GM10248 (cell line): ENCODE measurements around the gene SMAD9.

Experiments used
- CTCF ChIA-PET: fragments of 300-600 bp; sonication (Branson Sonifier 250); formaldehyde crosslinking; extraction: SDS; loops from one replicate; lab custom pipeline; 2021; ENCODE audit warnings: antibody characterized with exemption; lab: Yijun Ruan, JAX
- POLR2A ChIA-PET: fragments of 350-650 bp; sonication (Branson Sonifier 250); formaldehyde crosslinking; extraction: SDS; loops from one replicate; lab custom pipeline; 2020; ENCODE audit warnings: antibody characterized with exemption; lab: Yijun Ruan, JAX
- DNase-seq: peaks from one replicate; pipeline ENCODE4 v3.0.0; 2012; ENCODE audit errors: extremely low spot score
- CTCF ChIP-seq: IDR thresholded peaks from 2 replicates; pipeline ENCODE4 v1.5.1; 2012; ENCODE audit warnings: mild to moderate bottlenecking, low read depth; ENCODE audit errors: extremely low read depth, missing control alignments, control extremely low read depth

Gene SMAD9

GRCh38 chr13:36834299-36834698, 85.7 kb downstream of the SMAD9 start:
- POLR2A ChIA-PET = no interaction called here
- no peak for DNase-seq
- CTCF ChIA-PET = no interaction called here

GRCh38 chr13:36831291-36831690, 88.7 kb downstream of the SMAD9 start:
- ChIA-PET CTCF (interaction anchor here (1.9 kb wide), 1 partner anchor 12 kb away, joined by 5 read pairs; no protein-coding TSS in a partner anchor), POLR2A (no interaction called here)
- TF ChIP-seq CTCF = no peak
- no peak for DNase-seq

More at GRCh38 chr13:36834299-36834698, 85.7 kb downstream of the SMAD9 start:
- no peak for TF ChIP-seq CTCF

DNA sequence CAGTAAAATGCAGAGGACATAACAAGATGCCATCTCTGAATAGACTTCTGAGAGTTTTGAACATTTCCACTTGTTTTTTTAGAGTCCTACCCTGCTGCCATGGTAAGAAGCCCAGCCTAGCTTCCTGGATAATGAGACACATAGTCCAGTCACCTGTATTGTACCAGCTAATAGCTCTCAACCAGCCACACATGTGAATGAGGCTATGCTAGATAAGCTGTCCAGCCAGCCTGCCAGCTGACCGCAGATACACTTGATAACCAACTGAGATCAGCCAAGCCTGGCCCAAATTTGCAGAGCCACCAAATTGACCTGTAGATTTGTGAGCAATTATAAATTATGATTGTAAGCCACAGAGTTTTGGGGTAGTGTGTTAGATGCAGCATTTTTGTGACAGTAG, 90.3 kb downstream of the SMAD9 start:
- CTCF ChIA-PET = interaction anchor here (0.8 to 1.9 kb wide), 3 partner anchors 14 to 151 kb away, joined by 3 to 5 read pairs (median 5); no protein-coding TSS in a partner anchor
- TF ChIP-seq CTCF = no peak
- POLR2A ChIA-PET = no interaction called here
- no peak for DNase-seq

DNA sequence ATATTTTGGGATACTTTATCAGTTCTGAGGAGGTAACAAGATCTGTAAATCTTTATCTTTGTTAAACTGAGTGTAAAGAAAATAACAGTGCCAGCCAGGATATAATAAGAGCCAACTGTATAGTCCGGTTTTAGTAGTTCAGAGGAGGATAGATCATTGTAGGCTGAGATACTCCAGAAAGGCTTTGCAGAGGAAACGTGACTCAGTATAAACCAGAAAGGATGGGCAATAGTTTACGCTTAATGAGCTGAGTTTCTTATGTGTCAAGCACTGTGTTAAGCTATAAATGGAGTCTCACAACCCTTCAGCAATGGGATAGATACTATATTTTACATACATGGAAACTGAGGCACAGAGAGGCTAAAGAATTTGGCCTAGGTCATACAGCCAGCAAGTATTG, 97.3 kb downstream of the SMAD9 start:
- POLR2A ChIA-PET = no interaction called here
- CTCF ChIA-PET = interaction anchor here (2.0 to 2.2 kb wide), 4 partner anchors 16 to 159 kb away, joined by 5 to 9 read pairs (median 6); no protein-coding TSS in a partner anchor
- TF ChIP-seq CTCF = no peak
- no peak for DNase-seq

GRCh38 chr13:36820222-36820621, 99.8 kb downstream of the SMAD9 start:
- no peak for TF ChIP-seq CTCF
- POLR2A ChIA-PET = interaction anchor here (0.7 kb wide), 1 partner anchor 180 kb away, joined by 5 read pairs; the partner anchor contains the start of gene EXOSC8
- peak; percentile 43 for DNase-seq
- CTCF ChIA-PET = no interaction called here

- no peak for TF ChIP-seq CTCF
- peak; percentile 24 for DNase-seq
- CTCF ChIA-PET = no interaction called here
- POLR2A ChIA-PET = no interaction called here
These were observed 100.3 kb downstream of the SMAD9 start for GRCh38 chr13:36819739-36820090.
